NCI-H1105 treated with DMSO at 0.1 percent for 48 hours (cell line): ENCODE results near the gene PCSK9.
A peak's percentile ranks its signal among the peaks of the same experiment; 100 is the strongest.

ENCODE experiments used
- DNase-seq: peaks from one replicate; lab custom pipeline; 2025; lab: John Stamatoyannopoulos, UW

The PCSK9 gene

GRCh38 chr1:55039342-55040082 lies at the start of gene PCSK9:
TSS of gene PCSK9 (plus strand) at chr1:55039548. CDS start at chr1:55039838, 290 bp downstream.
- peak; percentile 18 for DNase-seq

DNA sequence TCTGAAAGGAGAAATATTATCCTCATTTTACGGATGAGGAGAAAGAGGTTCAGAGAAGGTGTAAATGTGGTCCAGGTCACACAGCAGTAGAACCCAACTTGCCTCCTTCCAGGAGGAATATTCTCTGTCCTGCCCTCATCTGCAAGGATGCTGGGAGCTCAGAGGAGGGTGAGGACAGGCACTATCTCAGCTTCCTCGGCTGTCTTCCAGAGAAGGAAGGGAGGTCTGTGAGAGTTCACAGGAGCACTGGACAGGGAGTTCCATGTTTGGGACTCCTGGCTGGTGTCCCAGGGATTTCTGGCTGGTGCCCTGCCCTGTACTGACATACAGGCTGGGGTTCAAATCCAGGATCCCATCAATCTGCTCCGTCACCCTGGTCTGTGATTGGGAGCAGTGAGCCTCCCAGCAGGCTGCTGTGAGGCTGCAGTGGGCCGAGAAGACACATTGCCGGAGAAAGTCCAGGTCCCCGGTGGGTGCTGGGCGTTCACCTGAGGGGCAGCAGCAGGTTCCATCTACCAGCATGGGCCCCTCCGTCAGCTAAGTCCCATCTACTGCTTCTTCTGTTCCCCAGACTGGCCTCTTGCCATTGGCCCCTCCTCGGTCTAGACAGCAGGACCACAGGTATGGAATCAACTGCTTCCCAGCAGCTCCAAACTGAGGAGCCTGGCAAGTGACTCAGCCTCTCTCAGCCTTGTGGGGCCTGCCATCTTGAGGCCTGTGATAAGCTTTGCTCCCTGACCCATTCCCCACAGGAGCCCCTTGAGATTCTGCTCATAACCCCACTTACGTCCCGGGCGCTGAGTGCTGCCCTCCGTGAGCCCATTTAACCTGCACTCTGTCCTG lies 49.2 kb upstream of the PCSK9 start:
- DNase-seq: no peak

- DNase-seq: no peak
These were observed 48.4 kb upstream of the PCSK9 start for GRCh38 chr1:54990916-54991315.

DNA sequence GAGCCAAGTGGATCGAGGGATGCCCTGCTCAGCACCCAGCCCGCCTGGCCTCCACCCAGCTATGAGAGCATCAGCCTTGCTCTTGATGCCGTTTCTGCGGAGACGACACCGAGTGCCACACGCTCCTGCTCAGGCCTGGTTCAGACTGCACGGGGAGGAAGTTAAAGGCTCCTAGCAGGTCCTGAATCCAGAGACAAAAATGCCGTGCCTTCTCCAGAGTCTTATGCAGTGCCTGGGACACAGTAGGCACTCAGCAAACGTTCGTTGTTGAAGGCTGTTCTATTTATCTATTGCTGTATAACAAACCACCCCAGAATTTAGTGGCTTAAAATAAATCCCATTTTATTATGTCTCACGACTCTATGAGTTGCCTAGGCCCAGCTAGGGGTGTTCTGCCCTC lies 47.4 kb upstream of the PCSK9 start:
- no peak for DNase-seq

DNA sequence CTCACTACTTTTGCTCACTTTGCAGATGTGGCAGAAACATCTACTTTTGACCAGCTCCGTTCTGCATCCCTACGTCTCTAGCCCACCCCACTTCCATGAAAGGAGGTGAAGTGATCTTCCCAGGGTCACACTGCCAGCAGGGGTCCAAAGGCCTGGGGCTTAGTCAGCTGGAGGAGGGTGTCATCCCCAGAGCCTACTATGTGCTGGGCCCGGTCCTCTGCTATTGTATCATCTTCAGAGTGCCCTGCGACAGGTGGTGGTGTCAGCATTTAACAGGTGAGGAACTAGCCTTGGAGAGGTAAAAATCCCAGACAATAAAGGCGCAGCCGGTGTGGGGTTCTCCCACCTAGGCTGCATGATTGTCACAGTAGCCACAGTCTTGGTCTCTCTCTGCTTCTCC lies 46.2 kb upstream of the PCSK9 start:
- DNase-seq: no peak

DNA sequence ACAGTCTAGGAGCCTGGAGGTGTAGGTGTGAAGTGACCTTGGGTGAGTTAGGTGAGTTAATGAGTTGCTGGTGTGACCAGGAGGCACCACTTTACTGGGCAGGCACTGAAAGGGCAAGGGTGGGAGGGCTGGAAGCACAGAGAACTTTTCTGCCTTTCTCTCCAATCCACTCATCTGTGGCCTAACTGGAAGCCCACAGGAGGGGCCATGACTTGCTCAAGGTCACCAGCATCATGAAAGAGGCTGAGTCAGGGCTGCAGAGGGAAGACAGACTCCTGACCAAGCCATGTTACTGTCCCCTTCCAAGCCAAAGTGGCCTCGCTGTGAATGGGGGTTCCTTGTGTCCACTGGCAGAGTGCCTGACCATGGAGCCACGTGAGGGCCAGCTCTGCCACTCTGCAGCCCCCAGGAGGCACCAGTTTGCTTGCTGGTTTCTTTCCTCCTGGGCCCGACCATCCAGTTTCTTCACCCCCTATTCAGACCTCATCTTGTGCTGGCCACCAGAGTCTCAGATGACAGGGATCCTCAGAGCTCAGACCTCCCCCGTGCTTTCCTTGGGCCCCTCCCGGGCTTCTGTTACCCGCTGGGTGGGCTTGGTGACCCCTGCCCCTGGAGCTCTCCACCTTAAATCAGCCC lies 44.9 kb upstream of the PCSK9 start:
- DNase-seq: no peak

DNA sequence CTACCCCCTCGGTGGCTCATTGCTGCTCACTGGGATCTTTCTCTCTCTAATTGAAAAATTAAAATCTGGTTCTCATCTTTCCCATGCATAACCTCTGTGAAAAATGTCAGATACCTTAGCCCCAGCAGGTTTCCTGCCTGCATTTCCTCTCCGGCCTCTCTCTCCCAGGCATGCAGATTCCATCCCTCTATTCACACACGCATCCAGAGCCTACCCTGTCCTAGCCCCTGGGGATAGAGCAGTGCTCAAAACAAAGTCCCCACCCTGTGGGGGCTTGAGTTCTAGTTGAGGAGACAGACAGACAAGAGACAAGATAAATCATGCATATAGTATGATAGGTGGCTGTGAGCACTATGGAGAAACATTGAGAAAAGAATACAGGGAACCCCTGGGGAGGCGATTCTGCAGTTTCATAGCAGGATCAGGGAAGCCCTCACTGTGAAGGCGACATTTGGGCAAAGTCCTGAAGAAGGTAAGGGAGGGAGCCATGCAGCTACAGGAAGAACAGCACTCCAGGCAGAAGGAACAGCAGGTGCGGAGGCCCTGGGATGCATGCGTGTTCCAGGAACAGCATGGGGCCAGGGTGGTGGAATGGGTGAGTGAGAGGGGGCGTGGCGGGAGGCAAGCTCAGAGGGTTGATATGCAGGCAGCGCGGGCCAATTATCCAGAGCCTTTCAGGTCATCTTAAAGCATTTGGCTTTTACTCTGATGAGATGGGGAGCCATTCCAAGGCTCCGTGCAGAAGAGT lies 44.2 kb upstream of the PCSK9 start:
- DNase-seq: no peak

DNA sequence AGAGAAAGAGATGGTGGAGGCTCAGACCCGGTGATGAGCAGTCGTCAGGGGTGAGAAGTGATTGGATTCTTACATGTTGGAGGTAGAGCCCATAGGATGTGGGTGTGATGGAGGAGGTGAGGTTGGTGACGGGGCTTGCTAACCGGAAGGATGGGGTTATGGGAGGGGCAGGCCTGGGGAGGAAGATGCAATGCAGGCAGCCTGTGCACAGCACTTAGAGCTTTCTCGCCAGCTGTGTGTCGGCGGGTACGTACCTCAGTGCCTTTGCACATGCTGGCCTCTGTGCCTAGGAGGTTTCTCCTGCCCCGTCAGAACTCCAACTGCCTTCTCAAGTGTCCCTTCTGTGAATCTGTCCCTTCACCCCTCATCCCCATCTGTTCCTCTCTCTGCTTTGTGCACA lies 43.5 kb upstream of the PCSK9 start:
- no peak for DNase-seq

- DNase-seq: no peak
These were observed 42.9 kb upstream of the PCSK9 start for GRCh38 chr1:54996359-54996868.

- no peak for DNase-seq
These were observed 42.3 kb upstream of the PCSK9 start for GRCh38 chr1:54996869-54997710.

DNA sequence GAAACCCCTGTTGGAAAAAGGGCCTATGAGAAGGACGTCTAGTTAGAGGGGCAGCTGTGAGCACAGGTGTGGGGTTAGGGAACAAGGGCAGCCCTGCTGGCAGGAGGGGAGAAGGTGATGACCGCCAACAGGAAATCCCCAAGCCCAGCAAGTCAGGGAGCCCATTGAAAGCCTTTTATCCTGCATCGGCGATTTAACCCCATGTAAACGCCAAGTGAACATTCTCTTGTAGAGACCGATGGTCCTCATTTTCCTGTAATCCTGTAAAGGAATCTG lies 41.7 kb upstream of the PCSK9 start:
- no peak for DNase-seq

- DNase-seq: no peak
These were observed 41.2 kb upstream of the PCSK9 start for GRCh38 chr1:54998100-54998499.

GRCh38 chr1:54998677-54999076 lies 40.7 kb upstream of the PCSK9 start, which contains the start of gene BSND:
TSS of gene BSND (plus strand) at chr1:54998933. CDS start at chr1:54999187, 254 bp downstream.
- DNase-seq: no peak

DNA sequence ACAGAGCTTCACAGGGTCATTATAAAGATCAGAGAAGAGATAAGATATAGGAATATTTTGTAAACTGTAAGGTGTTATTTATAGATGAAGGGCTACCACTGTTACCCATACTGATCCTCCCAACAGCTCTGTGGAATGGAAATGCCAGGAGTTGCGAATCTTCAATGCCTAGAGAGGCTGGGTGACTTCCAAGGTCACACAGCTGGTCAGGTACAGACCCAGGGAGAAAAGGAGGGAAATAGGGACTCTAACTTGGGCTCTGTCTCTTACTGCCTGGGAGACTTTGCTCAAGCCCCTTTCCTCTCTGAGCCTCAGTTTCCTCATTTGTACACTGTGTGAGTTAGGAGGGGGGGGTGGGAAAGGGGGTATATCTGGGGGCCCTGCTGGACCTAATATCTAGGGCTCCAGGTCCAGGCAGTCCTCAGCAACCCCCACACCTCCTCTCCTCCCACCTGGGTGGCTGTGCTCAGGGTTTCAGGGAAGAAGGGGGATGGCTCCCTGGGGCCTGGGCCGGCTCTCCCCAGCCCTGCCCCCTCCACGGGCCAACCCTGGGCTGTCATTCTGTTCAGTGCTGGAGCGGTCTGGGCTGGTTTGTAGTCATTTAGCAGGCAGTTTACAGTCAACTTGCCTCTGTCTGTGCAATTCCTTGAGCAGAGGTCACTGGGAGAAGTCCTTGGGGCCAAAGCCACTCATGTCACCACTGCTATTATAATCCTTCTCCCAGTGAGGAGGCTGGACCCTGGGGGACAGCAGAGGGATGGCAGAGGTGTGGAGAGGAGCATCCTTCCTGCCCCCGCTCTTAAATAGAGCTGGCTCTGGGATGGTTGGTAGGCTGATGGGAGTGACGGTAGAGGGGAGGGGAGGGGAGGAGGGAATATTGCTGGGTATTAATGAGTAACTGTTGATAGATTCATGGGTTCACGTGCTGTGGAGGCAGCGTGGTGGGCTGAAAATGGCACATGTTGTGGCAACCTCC lies 39.0 kb upstream of the PCSK9 start:
- DNase-seq: no peak

- no peak for DNase-seq
These were observed 38.0 kb upstream of the PCSK9 start for GRCh38 chr1:55001311-55001710.

DNA sequence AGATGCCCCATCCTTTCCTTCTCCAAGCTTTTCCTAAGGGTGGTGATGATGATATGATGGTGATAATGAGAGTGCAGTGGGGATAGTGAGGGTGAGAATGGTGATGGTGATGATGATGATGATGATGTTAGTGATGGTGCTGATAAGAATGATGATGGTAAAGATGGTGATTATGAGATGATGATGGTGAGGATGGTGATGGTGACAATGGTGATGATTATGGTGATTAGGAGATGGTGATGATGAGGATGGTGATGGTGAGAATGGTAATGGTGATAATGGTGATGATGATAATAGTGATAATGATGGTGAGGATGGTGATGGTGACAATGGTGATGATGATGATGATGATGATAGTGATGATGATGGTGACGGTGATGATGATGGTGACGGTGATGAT lies 36.7 kb upstream of the PCSK9 start:
- no peak for DNase-seq

DNA sequence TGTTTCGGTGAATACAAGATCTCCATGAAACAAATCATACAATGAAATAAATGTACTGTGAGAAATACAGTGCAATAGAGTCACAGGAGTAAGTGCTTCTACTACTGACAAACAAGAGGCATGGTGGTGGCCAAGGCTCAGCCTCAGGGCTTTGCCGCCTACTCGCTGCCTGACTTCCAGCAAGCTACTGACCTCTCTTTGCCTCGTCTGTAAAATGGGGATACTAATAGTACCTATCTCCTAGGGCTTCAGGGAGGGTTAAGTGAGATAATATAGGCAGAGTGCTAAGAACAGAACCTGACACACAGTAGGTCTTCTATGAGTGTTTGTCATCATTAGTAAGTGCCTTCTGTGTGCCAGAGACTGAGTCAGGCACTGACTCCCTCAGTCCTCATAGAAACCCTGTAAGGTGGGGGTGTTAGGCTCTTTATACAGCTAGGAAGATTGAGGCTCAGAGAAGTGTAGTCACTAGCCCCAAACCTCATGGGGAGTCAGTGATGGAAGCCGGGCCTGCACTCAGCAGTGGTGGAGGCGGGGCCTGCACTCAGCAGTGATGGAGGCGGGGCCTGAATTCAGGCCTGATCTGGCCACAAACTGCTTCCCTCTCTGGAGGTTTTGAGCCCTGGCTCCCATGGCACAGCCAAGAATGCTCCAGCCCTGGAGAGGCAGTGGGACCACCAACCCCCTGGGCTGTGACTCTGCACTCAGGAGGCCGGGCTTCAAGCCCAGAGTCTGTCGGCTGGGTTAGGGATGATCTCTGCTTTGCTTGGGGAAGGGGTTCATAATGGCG lies 33.8 kb upstream of the PCSK9 start:
- no peak for DNase-seq

- no peak for DNase-seq
These were observed 32.4 kb upstream of the PCSK9 start for GRCh38 chr1:55006931-55007330.

- no peak for DNase-seq
These were observed 31.7 kb upstream of the PCSK9 start for GRCh38 chr1:55007625-55008024.
